Breast epithelium (tissue), 4 donors: Measurements from ENCODE around the gene SLC37A3. TPM values are rescaled to one million over a fixed set of nuclear protein-coding genes. Genes with fewer than 3 reads are reported as not detected.

Experiments used
- DNase-seq, 2 donors: peaks; one replicate each; pipeline ENCODE4 v3.0.0-alpha.2; 2019; ENCODE audit warnings: low spot score in 2 of 2
- H3K27ac ChIP-seq, 2 donors: fragments of 200-600 bp; sonication (generic) in 1 of 2; one replicate each; pipeline ENCODE4 v1.5.1; 2016 to 2019; ENCODE audit warnings: mild to moderate bottlenecking in 1 of 2
- H3K27me3 ChIP-seq, 2 donors: fragments of 200-600 bp; sonication (generic) in 1 of 2; one replicate each; pipeline versions ENCODE4 v1.5.1 to v1.6.0; 2017 to 2019; ENCODE audit warnings: control low read depth in 1 of 2, mild to moderate bottlenecking in 1 of 2
- H3K36me3 ChIP-seq: fragments of 200-600 bp; one replicate; pipeline ENCODE4 v1.5.1; 2019
- H3K4me1 ChIP-seq, 2 donors: fragments of 200-600 bp; sonication (generic); one replicate each; pipeline ENCODE4 v1.5.1; 2016 to 2019; ENCODE audit warnings: control low read depth in 1 of 2
- H3K4me3 ChIP-seq, 3 donors: fragments of 200-600 bp; sonication (generic); 1 replicate in 2 of 3; 2 replicates in 1 of 3; pipeline ENCODE4 v1.5.1; 2016 to 2019; ENCODE audit warnings: mild to moderate bottlenecking in 3 of 3, moderate library complexity in 2 of 3
- H3K9me3 ChIP-seq, 2 donors: fragments of 200-600 bp; sonication (generic) in 1 of 2; one replicate each; pipeline ENCODE4 v1.5.1; 2016 to 2019; ENCODE audit warnings: control low read depth in 1 of 2
- CTCF ChIP-seq, 3 donors: fragments of 450-650 bp; IDR thresholded peaks; one replicate each; pipeline ENCODE4 v1.5.1; 2016 to 2017; ENCODE audit warnings: antibody characterized with exemption in 3 of 3, mild to moderate bottlenecking in 3 of 3, moderate library complexity in 3 of 3
- POLR2A ChIP-seq: fragments of 450-650 bp; IDR thresholded peaks from one replicate; pipeline ENCODE4 v1.6.1; 2016; ENCODE audit warnings: antibody characterized with exemption, mild to moderate bottlenecking, moderate library complexity
- POLR2AphosphoS5 ChIP-seq, 3 donors: sonication (generic); formaldehyde crosslinking; IDR thresholded peaks; one replicate each; pipeline ENCODE4 v1.6.1; 2017; ENCODE audit warnings: antibody characterized with exemption in 3 of 3
- intact Hi-C: fragments of 100-400 bp; cut with DNase I; formaldehyde crosslinking; loops from one replicate; pipeline ENCODE4 v1.15.1; 2023; ENCODE audit warnings: low total_unique reads
- total RNA-seq, 3 donors: library from RNA; depleted of rRNA; stranded (reverse); fragments of >200 nt; gene quantifications; one replicate each; pipeline ENCODE4 v1.1.0, GENCODE V29; 2016

Gene SLC37A3
- total RNA-seq, 3 donors from 2014 or later, result 64.0 to 89.8 (median 79.3) TPM

- intact Hi-C loops, result no loop called here
- Histone ChIP-seq H3K9me3 (no peaks in the 10 kb centered on the region), H3K4me1 (peaks cover 0 to 9% of the 10 kb centered on the region in 2 donors), H3K27me3 (no peaks in the 10 kb centered on the region), H3K36me3 (no peaks in the 10 kb centered on the region), H3K27ac (peak overlapping the region; percentile 70 to 74), H3K4me3 (no peak overlapping the region)
- TF ChIP-seq CTCF (IDR thresholded peaks at IDR 0.05), result no peak
- no peak for TF ChIP-seq POLR2A
- no peak for TF ChIP-seq POLR2AphosphoS5 (IDR thresholded peaks at IDR 0.05)
- DNase-seq, result no peak
Measured at GRCh38 chr7:140330595-140330994, 67.7 kb downstream of the SLC37A3 start.

GRCh38 chr7:140330128-140330527 lies 68.2 kb downstream of the SLC37A3 start:
- TF ChIP-seq CTCF (IDR thresholded peaks at IDR 0.05), result no peak
- TF ChIP-seq POLR2A, result no peak
- no peak for TF ChIP-seq POLR2AphosphoS5 (IDR thresholded peaks at IDR 0.05)
- Histone ChIP-seq H3K4me3 (peak overlapping the region in 2 of 3 donors; percentile 12 to 25), H3K27me3 (no peaks in the 10 kb centered on the region), H3K27ac (peak overlapping the region; percentile 70 to 74), H3K36me3 (no peaks in the 10 kb centered on the region), H3K9me3 (no peaks in the 10 kb centered on the region), H3K4me1 (peaks cover 0 to 9% of the 10 kb centered on the region in 2 donors)
- intact Hi-C loops, result no loop called here
- DNase-seq, result peak in 1 of 2 donors; percentile 45

GRCh38 chr7:140327261-140327661 lies 71.1 kb downstream of the SLC37A3 start:
- DNase-seq, result no peak
- Histone ChIP-seq H3K36me3 (no peaks in the 10 kb centered on the region), H3K9me3 (no peaks in the 10 kb centered on the region), H3K27ac (no peak overlapping the region), H3K27me3 (no peaks in the 10 kb centered on the region), H3K4me3 (no peak overlapping the region), H3K4me1 (peaks cover 0 to 9% of the 10 kb centered on the region in 2 donors)
- no peak for TF ChIP-seq POLR2AphosphoS5 (IDR thresholded peaks at IDR 0.05)
- TF ChIP-seq CTCF (IDR thresholded peaks at IDR 0.05), result no peak
- no peak for TF ChIP-seq POLR2A
- intact Hi-C loops, result no loop called here

GRCh38 chr7:140326116-140326928 lies 72.0 kb downstream of the SLC37A3 start:
- Histone ChIP-seq H3K9me3 (no peaks in the 10 kb centered on the region), H3K4me3 (peak overlapping the region in 1 of 3 donors; percentile 20), H3K27ac (peak overlapping the region; percentile 33 to 56), H3K36me3 (no peaks in the 10 kb centered on the region), H3K4me1 (peaks cover 0 to 9% of the 10 kb centered on the region in 2 donors), H3K27me3 (no peaks in the 10 kb centered on the region)
- TF ChIP-seq POLR2AphosphoS5 (IDR thresholded peaks at IDR 0.05) (no peak), CTCF (IDR thresholded peaks at IDR 0.05) (peak; percentile 18 to 69 (median 60))
- intact Hi-C loops, result no loop called here
- DNase-seq, result peak; percentile 52 to 60

GRCh38 chr7:140325600-140325999 lies 72.7 kb downstream of the SLC37A3 start:
- no peak overlapping the region for H3K27ac ChIP-seq
- no peaks in the 10 kb centered on the region for H3K27me3 ChIP-seq
- no peaks in the 10 kb centered on the region for H3K36me3 ChIP-seq
- no peak for TF ChIP-seq CTCF (IDR thresholded peaks at IDR 0.05)
- TF ChIP-seq POLR2AphosphoS5 (IDR thresholded peaks at IDR 0.05), result no peak
- no peak for TF ChIP-seq POLR2A
- peaks cover 0 to 9% of the 10 kb centered on the region in 2 donors for H3K4me1 ChIP-seq
- DNase-seq, result no peak
- no peaks in the 10 kb centered on the region for H3K9me3 ChIP-seq
- intact Hi-C loops, result no loop called here
- H3K4me3 ChIP-seq, result no peak overlapping the region
